C4-2B (cell line): ENCODE data around the gene TIGD2.

ENCODE experiments used
- ZFX ChIP-seq: fragments of 450-650 bp; IDR thresholded peaks from 2 replicates; pipeline ENCODE4 v1.6.1; 2017
- TF ChIP-seq, protein P1 (sequence below): fragments of 450-650 bp; conservative IDR thresholded peaks from 2 replicates; pipeline ENCODE4 v1.5.1; 2017; ENCODE audit warnings: mild to moderate bottlenecking

DNA sequence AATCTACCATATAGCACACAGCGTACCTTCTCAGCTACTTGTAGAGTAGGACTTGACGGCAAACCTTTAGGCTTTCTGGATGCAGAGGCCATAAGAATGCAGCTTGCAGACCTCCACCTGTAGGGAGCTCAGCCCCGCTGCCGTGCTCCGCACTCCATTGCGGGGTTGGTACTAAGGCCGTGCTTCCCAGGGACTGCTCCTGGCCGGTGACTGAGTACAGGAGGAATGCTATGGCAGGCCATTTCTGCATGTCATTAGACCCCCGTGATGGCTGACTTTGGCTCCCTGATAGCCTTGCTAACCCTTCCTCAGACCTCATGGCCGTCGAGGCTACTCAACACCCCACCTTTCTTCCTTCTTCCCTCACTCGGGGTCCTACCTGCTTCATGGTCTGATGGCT, 26.4 kb downstream of the TIGD2 start:
- TF ChIP-seq, protein P1, sequence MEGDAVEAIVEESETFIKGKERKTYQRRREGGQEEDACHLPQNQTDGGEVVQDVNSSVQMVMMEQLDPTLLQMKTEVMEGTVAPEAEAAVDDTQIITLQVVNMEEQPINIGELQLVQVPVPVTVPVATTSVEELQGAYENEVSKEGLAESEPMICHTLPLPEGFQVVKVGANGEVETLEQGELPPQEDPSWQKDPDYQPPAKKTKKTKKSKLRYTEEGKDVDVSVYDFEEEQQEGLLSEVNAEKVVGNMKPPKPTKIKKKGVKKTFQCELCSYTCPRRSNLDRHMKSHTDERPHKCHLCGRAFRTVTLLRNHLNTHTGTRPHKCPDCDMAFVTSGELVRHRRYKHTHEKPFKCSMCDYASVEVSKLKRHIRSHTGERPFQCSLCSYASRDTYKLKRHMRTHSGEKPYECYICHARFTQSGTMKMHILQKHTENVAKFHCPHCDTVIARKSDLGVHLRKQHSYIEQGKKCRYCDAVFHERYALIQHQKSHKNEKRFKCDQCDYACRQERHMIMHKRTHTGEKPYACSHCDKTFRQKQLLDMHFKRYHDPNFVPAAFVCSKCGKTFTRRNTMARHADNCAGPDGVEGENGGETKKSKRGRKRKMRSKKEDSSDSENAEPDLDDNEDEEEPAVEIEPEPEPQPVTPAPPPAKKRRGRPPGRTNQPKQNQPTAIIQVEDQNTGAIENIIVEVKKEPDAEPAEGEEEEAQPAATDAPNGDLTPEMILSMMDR, result no peak
- no peak for TF ChIP-seq ZFX
